Mucosa of descending colon (tissue), 3 donors: ENCODE data around the gene PIAS1. TPM values are rescaled to one million over a fixed set of nuclear protein-coding genes. Genes with fewer than 3 reads are reported as not detected.

Experiments used
- ATAC-seq: fragments of 200-7000 bp; cut with Tn5 transposase; one replicate; pipeline ENCODE4 v1.9.1; 2020; ENCODE audit warnings: mild to moderate bottlenecking, moderate library complexity
- DNase-seq, 3 donors: peaks; one replicate each; pipeline ENCODE4 v3.0.0-alpha.2; 2020
- H3K36me3 ChIP-seq: fragments of 200-600 bp; one replicate; pipeline ENCODE4 v1.8.0; 2021; ENCODE audit warnings: low read depth, mild to moderate bottlenecking
- H3K4me1 ChIP-seq: fragments of 200-600 bp; one replicate; pipeline ENCODE4 v1.8.0; 2021; ENCODE audit warnings: low read depth, mild to moderate bottlenecking
- H3K4me3 ChIP-seq: fragments of 200-600 bp; one replicate; pipeline ENCODE4 v1.8.0; 2021; ENCODE audit warnings: mild to moderate bottlenecking
- H3K9me3 ChIP-seq: fragments of 200-600 bp; one replicate; pipeline ENCODE4 v1.8.0; 2021; ENCODE audit warnings: mild to moderate bottlenecking
- intact Hi-C, 2 donors: fragments of 100-400 bp; cut with DNase I in 1 of 2; cut with micrococcal nuclease in 1 of 2; formaldehyde crosslinking; loops; one replicate each; pipeline versions ENCODE4 v1.11.0 to v1.11.1; 2022; cut with DNase I, micrococcal nuclease
- total RNA-seq, 3 donors: library from RNA; stranded (reverse); fragmentation: NEBNext Ultra II Directional in 2 of 3; extraction: Animal tissue kit (Norgen Biotek cat#: 25700) in 2 of 3; gene quantifications; one replicate each; pipeline versions ENCODE4 v1.2.1 to v1.2.4, GENCODE V29; 2021 to 2023
- TF ChIP-seq, protein P1 (sequence below): fragments of 200-600 bp; IDR thresholded peaks from one replicate; pipeline ENCODE4 v1.8.0; 2022; ENCODE audit warnings: antibody characterized with exemption, mild to moderate bottlenecking
- donor health status: DM: no; HTN: no; CAD: no; lungs with moderate emphysema.
- donor health status: DM: no; HTN: no; CAD: no.
- donor health status: DM: no; HTN: yes; CAD: no.

The PIAS1 gene
- total RNA-seq, 3 donors from 2014 or later: 35.4 to 59.3 (median 37.7) TPM

DNA sequence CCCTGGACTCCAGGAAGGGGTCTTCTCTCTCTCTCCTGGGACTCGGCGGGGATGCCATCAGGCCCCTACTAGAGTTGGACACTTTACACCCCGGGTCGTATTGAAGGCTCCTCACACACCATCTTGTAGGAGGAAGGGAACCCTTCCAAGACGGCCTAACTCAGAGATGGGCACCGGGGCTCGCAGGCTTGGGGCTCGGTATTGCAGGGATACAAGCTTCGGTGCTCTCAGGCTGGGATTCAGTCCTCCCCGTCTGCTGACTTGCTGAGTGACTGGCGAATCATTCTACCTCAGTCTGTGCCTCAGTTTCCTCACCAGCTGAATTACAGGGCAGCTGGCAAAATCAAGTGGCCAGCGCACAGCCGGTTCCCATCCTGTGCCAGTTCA is 151.4 kb downstream of the PIAS1 start:
- Histone ChIP-seq H3K4me1 (peaks cover 10% of the 10 kb centered on the region), H3K36me3 (no peaks in the 10 kb centered on the region), H3K4me3 (no peak overlapping the region), H3K9me3 (no peaks in the 10 kb centered on the region)
- peak; percentile 11 for ATAC-seq
- TF ChIP-seq, protein P1, sequence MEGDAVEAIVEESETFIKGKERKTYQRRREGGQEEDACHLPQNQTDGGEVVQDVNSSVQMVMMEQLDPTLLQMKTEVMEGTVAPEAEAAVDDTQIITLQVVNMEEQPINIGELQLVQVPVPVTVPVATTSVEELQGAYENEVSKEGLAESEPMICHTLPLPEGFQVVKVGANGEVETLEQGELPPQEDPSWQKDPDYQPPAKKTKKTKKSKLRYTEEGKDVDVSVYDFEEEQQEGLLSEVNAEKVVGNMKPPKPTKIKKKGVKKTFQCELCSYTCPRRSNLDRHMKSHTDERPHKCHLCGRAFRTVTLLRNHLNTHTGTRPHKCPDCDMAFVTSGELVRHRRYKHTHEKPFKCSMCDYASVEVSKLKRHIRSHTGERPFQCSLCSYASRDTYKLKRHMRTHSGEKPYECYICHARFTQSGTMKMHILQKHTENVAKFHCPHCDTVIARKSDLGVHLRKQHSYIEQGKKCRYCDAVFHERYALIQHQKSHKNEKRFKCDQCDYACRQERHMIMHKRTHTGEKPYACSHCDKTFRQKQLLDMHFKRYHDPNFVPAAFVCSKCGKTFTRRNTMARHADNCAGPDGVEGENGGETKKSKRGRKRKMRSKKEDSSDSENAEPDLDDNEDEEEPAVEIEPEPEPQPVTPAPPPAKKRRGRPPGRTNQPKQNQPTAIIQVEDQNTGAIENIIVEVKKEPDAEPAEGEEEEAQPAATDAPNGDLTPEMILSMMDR: no peak
- intact Hi-C loops: no loop called here
- no peak for DNase-seq

DNA sequence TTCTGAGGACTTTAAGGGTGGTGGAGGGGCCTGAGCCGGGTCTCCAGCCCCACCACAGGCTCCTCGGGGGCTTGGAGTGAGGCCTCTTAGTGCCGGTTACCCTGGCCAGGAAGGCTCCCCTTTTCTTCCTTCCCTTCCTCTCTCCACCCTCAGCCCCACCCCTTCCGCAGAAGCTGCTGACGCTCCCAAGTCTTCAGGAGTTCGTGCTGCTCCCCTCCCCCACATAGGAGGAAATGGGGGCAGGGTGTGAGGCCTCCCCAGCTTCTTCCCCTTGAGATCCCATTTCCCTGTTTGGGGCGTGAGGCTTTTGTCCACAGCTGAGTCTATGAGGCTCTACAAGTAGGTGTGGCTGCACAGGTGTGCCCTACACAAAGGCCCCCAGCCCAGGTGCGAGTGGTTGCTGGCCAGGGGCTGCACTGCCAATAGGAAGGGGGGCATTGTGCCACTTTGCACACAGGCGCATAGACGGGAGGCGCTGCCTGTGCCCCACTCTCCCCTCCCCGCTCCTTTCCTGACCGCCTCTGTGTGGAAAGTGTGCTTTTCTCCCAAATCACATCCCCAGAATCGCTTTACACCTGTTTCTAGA is 151.9 kb downstream of the PIAS1 start:
- peak; percentile 88 for ATAC-seq
- TF ChIP-seq, protein P1: no peak
- Histone ChIP-seq H3K9me3 (no peaks in the 10 kb centered on the region), H3K4me3 (no peak overlapping the region), H3K4me1 (peaks cover 13% of the 10 kb centered on the region), H3K36me3 (no peaks in the 10 kb centered on the region)
- intact Hi-C loops: no loop called here
- peak; percentile 90 to 92 (median 92) for DNase-seq

DNA sequence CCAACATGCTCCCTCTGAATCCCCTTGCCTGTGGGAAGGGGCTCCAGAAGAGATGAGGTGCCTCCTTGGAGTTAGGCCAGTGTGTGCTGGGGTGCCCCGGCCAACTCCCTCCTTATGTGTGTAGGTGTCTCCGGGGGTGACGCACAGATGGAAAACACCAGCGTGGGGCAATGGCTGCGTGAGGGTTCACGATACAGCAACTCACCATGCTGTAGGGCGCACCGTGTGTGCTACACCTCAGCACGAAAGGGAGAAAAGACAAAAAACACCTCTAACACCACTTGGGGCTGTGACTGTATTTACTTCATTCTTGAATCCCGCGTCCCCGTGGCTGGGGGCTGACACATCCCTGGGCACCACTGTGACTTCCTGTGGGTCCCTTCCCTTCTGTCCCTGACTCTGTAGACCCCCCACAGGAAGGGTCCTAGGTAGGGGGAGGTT is 152.6 kb downstream of the PIAS1 start:
- peaks cover 13% of the 10 kb centered on the region for H3K4me1 ChIP-seq
- no peaks in the 10 kb centered on the region for H3K36me3 ChIP-seq
- H3K9me3 ChIP-seq: no peaks in the 10 kb centered on the region
- no peak overlapping the region for H3K4me3 ChIP-seq
- TF ChIP-seq, protein P1: no peak
- ATAC-seq: no peak
- peak in 1 of 3 donors; percentile 30 for DNase-seq
- intact Hi-C loops: no loop called here

- intact Hi-C loops: no loop called here
- ATAC-seq: no peak
These were observed 153.2 kb downstream of the PIAS1 start for GRCh38 chr15:68207176-68207935.

GRCh38 chr15:68208136-68208535 is 154.0 kb downstream of the PIAS1 start:
- Histone ChIP-seq H3K9me3 (no peaks in the 10 kb centered on the region), H3K36me3 (no peaks in the 10 kb centered on the region), H3K4me3 (no peak overlapping the region), H3K4me1 (peaks cover 13% of the 10 kb centered on the region)
- TF ChIP-seq, protein P1: no peak
- no peak for ATAC-seq
- intact Hi-C loops: no loop called here
- DNase-seq: peak in 1 of 3 donors; percentile 30

More at GRCh38 chr15:68207176-68207935, 153.2 kb downstream of the PIAS1 start:
- peak in 1 of 3 donors; percentile 42 for DNase-seq
- no peaks in the 10 kb centered on the region for H3K36me3 ChIP-seq
- TF ChIP-seq, protein P1: no peak
- H3K4me1 ChIP-seq: peaks cover 13% of the 10 kb centered on the region
- no peak overlapping the region for H3K4me3 ChIP-seq
- H3K9me3 ChIP-seq: no peaks in the 10 kb centered on the region
